ENCODE data around the gene GPRC5D.

GRCh38 chr12:12934556-12934955 is 17.4 kb downstream of the GPRC5D start:
- TF ChIP-seq YY1 (IDR thresholded peaks at IDR 0.05; ENCODE audit: insufficient read depth, insufficient read length) (no peak), SUZ12 (IDR thresholded peaks at IDR 0.05; ENCODE audit: extremely low read depth, insufficient read depth, insufficient read length) (no peak), ZNF274 (IDR thresholded peaks at IDR 0.05; ENCODE audit: low read depth, low read length) (no peak)

Data from NT2/D1 (cell line).